Activated CD4-positive, alpha-beta T cell treated with anti-CD3 and anti-CD28 coated beads, Interleukin-2, Interleukin-4, amounts not matched to agents 100 ng/mL and 50 ng/mL, durations not matched to agents 16 hours and 8 hours (primary cell): Measurements from ENCODE around the gene SSNA1.
"Not testable (repeated sequence)": the region's sequence is repeated elsewhere in the genome, so short reads cannot be mapped to it uniquely, and the experiment has no call there.

Source experiments
- DNase-seq: peaks from one replicate; pipeline ENCODE4 v3.0.0-alpha.2; 2020; ENCODE audit warnings: low spot score

Gene SSNA1

GRCh38 chr9:137233143-137233980, 44.9 kb downstream of the SSNA1 start:
- DNase-seq, result no peak

GRCh38 chr9:137234055-137234697, 45.7 kb downstream of the SSNA1 start:
- DNase-seq, result no peak

GRCh38 chr9:137234758-137235423, 46.4 kb downstream of the SSNA1 start:
- DNase-seq, result no peak

GRCh38 chr9:137235424-137236237, 47.2 kb downstream of the SSNA1 start:
- no peak for DNase-seq

GRCh38 chr9:137236238-137236935, 47.9 kb downstream of the SSNA1 start:
- peak; percentile 92 for DNase-seq

GRCh38 chr9:137236936-137237421, 48.5 kb downstream of the SSNA1 start:
- no peak for DNase-seq

GRCh38 chr9:137237759-137238726, 49.6 kb downstream of the SSNA1 start:
- DNase-seq, result no peak

- not testable (repeated sequence) for DNase-seq
These were observed 51.2 kb downstream of the SSNA1 start for GRCh38 chr9:137239541-137240200.
